NCI-H2227 treated with DMSO at 0.1 percent for 48 hours (cell line): ENCODE results near the gene NPDC1.
"Not testable (repeated sequence)": the region's sequence is repeated elsewhere in the genome, so short reads cannot be mapped to it uniquely, and the experiment has no call there.

Experiments used
- DNase-seq: peaks from one replicate; lab custom pipeline; 2025; lab: John Stamatoyannopoulos, UW

NPDC1 gene

DNA sequence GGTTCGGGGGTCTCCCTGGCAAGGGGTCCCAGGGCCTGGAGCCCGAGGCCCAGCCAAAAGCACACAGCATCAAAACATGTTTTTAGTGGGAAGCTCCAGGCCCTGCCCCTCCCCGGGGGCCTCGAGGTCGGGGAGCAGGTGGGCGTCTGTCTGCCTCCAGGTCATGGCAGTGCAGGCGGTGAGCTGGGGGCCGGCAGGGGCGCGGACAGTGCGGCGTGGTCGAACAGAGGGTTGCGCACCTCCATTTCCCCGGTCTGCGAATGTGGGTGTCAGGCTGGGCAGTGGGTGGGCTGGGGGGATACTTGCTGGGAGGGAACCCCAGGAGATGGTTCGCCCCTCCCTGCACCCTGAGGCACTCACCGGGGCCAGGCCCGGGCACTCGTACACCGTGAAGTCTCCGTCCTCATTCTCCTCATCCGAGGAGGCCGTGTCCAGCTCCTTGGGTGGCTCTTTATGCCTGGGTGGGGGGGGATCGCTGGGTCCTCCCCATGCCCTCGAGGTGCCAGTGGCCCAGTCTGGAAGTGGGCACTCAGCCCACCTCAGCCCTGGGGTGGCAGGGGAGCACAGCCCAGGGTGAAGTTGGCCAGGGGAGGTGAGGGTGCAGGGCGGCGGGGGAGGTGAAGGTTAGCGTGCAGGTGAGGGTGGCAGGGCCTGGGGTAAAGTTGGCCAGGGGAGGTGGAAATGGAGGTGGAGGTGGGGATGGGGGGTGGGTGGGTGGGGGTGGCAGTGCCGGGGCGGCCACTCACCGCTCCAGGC lies 6.2 kb downstream of the NPDC1 start:
- no peak for DNase-seq

DNA sequence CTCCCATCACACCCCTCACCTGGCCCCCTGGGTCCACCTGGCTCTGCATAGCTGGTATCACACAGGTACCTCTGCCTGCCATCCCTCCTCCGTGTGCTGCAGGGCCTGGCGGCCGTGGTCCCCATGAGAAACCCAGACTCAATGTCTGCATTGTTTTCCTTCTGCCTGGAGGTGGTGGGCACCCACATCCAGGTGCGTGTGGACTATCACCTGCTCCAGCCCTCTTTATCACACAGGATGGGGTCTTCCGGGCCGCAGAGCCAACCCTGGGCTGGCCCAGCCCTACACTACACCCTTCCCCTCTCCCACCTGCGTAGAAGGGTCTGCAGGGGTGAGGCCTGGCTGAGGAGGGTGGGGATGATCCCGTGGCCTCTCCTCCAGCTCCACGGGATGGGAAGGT lies 7.1 kb downstream of the NPDC1 start:
- DNase-seq = no peak

DNA sequence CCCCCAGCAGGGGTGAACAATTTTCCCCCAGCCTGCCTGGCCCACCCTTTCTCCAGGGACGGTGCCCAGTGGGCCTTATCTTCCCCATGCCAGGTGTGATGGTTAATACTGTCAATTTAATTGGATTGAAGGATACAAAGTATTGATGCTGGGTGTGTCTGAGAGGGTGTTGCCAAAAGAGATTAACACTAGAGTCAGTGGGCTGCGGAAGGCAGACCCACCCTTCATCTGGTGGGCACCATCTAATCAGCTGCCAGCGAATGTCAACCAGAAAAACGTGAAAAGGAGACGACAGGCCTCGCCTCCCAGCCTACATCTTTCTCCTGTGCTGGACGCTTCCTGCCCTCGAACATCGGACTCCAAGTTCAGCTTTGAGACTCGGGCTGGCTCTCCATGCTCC lies 8.5 kb downstream of the NPDC1 start:
- DNase-seq = no peak

DNA sequence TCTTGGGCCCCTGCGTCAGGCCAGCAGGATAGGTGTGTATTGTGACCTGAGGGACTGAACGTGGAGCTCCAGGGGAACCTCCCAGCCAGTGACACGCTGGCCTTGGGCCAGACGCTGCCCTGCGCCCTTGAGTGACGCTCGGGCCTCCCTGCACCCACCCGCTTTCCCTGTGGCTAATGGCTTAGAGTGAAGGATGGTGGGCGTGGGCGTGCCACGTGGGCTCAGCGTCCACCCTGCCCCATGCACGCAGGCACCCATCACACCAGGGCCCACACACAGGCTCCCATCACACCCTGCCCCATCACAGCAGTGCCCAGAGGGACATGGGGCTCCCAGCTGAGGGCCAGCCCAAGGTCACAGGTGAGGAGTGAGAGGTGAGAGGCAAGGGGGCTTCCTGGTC lies 8.9 kb downstream of the NPDC1 start:
- DNase-seq = no peak

DNA sequence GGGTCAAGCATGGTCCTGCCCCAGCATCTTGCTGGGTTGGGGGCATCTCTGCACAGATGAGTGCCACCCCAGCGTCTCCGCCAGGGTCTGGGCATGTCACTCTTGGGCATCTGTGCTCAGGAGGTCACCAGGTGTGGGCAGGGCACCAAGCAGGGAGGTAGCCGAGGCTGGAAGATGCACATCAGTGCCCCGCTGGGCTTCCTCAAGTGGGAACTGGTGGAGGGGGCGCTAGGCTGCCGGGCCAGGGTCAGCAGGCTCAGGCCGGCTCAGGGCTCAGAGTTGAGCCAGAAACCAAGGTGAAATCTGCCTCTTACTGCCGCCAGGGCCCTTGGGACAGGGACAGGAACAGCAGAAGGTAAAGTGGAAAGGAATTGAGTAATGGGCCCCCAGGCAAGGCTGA lies 10.0 kb downstream of the NPDC1 start:
- no peak for DNase-seq

DNA sequence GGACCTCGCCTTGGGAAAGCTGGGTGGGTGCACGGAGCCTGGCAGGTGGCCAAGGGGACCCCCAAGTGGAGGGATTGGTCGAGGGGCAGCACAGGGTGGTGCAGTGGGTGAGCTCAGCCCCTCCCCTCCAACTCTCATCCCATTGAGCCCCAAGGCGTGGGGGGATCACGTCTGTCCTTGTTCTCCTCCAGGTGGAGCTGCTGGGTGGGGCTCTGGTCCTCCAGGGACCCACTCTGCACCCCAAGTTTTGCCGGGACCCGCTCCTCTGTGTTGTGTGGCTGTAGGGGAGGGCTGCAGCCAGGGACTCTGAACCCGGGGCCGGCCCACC lies 10.5 kb downstream of the NPDC1 start:
- no peak for DNase-seq

DNA sequence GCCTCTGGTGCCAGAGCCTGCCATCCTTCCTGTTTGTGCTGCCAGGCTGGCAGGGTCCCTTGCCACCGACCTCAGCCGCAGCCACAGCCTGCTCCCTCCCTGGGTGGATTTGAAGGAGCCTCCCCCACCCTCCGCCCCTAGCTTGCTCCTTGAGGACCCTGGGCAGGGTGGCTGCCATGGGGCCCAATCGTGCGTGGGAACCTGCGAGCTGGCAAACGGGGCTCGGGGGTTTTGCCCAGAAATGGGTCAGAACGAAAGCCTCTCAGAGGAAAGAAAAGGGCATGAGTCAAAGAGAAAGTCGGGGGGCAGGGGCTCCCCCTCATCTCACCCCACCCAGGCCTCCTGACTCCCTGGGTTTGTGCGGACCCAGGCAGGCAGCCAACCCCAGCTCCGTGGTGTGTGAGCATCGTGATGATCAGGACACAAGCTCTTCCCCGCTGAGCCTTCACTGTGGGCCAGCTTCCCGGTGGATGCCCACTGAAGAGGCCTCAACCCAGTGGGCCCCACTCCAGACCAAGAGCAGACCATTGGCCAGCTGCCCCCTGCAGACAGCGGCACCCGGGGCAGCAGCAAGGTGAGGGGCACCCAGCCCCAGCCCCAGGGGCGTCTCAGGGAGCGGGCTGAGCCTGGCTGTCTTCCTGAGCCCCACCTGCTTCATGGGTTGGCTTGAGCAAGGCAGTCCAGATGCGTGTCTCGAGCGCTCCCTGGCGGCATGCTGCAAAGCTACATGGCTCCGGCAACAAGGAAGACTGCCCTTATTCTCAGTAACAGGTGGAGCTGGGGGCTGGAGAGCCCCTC lies 11.1 kb downstream of the NPDC1 start:
- DNase-seq = peak; percentile 69

DNA sequence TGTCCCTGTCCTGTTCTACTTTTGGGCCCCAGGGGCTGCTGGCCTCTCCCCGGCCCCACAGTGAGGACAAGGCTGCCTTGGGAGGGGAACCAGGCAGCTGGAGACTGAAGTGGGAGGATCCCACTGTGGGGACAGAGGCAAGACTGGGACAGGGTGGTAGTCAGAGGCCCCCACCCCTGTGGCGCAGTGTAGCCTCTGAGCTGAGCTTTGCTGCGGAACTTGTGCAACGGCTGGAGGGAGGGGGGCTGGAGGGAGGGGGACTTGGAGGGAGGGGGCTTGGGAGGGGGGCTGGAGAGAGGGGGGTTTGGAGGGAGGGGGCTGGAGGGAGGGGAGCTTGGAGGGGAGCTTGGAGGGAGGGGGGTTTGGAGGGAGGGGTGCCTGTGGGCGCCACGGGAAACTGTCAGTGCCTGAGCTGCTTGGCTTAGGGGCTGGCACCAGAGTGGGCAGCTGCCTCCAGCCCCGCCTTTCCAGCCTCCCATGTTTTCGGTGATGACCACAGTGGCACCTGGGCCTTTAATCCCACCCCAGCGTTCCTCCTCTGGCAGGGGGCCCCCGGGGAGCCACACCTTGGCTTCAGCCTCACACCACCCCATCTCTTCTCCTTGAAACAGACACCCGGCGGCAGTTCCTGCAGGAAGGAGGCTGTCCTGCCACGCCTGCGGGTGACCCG lies 11.8 kb downstream of the NPDC1 start:
- no peak for DNase-seq

DNA sequence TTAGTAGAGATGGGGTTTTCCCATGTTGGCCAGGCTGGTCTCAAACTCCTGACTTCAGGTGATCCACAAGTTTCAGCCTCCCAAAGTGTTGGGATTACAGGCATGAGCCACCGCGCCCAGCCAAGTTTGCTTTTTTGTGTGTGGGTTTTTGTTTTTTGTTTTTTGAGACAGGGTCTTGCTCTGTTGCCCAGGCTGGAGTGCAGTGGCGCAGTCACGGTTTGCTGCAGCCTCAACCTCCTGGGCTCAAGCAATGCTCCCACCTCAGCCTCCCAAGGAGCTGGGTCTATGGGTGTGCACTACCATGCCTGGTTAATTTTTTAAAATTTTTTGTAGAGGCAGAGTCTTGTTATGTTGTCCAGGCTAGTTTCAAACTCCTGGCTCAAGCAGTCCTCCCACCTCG lies 12.5 kb downstream of the NPDC1 start:
- not testable (repeated sequence) for DNase-seq

DNA sequence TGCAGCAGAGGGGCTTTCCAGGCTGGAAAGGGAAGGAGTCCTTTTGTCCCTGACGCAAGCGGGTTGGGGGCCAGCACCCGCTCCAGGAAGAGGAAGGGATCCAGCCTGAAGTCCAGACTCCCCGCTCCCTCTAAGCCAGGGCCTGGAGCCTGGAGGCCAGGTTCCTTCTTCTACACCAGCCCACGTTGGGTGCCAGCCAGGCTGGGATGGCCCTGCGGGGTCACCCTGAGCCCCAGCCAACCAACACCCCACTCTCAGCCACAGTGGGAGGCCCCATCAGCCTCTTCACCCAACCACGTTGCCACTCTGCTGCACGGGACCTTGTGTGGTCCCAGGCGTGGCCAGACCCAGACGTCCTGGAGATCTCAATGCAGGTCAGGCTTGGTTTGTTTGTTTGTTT lies 13.1 kb downstream of the NPDC1 start:
- DNase-seq = no peak

DNA sequence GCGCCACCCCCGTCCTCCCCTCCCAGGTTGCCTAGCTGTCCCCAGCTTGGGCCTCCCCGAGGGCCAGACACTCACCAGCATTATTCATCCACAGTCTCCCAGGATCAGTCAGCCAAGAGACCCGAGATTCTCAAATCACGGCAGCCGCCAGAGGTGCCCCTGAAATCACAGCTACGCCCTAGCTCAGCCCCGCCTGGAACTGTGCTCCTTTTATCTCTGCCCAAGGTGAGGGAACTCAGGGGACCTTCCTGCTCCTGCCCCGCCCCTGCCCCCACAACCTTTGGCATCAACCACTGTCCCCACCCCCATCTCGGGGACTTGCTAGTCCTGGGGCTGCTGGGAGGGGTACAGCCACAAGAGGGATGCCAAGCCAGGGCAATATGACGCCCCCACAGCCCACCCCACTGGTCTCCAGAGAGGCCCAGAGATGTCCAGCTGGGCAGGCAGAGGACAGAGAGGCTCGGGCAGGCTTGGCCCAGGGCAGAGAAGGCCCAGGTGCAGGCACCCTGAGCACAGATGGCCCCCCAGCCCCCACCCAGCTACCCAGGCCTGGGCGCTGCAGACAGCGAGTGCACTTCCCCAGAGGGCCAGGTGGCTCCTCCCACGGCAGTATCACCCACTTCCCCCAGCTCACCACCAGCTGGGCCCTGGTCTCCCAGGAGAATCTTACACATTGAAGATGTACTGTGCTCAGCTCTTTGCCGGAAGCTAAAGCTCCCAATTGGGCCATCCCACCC lies 13.9 kb downstream of the NPDC1 start, which contains the start of gene FUT7:
FUT7 (minus strand) TSS at position 185 of the 737 bp plus-strand sequence; CDS start at position 88, 97 bp downstream.
- DNase-seq = no peak

DNA sequence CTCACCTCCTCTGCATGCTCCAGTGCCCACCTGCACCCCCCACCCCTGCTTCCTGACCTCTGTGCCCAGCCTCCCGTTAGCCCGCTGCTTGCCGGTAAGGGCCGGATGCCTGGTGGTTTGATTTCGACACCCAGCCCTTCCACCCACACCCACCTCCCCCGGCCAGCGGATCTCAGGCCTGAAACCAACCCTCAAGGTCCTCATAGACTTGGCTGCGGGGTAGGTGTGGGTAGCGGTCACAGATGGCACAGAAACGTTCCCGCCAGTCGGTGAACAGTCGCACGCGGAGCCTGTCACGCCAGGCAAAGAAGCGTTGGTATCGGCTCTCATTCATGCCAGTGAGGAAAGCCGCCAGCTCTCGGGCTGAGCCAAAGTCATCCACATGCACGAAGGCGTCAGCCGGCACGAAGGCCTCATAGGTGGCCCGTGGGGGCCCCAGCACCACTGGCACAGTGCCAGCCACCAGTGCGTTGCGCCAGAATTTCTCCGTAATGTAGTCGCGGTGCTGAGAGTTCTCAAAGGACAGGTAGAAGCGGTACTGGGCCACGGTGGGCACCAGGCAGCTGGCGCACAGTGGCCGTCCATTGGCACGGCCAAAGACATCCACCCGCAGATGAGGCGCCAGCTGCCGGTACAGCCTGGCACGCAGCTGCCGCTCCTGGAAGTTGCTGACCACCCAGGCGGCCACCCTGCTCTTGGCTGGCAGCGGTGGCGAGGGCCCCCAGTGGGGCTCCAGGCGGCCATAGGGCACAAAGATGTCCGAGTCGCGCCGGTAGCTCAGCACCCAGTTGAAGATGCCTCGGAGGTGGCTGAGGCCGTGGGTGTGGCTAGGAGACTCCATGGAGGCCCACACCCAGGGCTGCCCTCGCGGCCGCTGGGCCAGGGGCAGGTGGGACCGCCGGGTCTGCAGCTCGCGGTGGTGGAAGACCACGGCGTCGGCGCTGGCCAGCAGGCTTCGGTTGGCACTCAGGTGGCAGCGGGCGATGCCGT lies 15.1 kb downstream of the NPDC1 start:
- no peak for DNase-seq

DNA sequence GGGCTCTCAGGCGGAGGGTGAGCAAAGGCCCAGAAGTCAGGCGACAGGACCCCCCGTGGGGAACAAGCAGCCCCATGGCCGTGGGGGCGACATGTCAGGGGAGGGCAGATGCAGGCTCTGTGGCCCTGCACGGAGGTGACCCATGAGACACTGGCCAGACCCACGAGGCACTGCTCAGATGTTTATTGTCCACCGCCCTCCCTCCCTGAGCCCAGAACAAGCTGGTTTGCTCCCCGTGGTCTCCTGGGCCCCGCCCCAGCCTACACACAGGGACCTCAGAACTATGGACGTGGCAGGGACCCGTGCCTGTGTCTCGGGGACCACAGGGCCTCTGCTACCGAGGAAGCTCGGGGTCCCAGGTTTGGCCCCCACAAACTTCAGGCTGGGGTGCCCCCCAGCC lies 16.0 kb downstream of the NPDC1 start:
- no peak for DNase-seq

DNA sequence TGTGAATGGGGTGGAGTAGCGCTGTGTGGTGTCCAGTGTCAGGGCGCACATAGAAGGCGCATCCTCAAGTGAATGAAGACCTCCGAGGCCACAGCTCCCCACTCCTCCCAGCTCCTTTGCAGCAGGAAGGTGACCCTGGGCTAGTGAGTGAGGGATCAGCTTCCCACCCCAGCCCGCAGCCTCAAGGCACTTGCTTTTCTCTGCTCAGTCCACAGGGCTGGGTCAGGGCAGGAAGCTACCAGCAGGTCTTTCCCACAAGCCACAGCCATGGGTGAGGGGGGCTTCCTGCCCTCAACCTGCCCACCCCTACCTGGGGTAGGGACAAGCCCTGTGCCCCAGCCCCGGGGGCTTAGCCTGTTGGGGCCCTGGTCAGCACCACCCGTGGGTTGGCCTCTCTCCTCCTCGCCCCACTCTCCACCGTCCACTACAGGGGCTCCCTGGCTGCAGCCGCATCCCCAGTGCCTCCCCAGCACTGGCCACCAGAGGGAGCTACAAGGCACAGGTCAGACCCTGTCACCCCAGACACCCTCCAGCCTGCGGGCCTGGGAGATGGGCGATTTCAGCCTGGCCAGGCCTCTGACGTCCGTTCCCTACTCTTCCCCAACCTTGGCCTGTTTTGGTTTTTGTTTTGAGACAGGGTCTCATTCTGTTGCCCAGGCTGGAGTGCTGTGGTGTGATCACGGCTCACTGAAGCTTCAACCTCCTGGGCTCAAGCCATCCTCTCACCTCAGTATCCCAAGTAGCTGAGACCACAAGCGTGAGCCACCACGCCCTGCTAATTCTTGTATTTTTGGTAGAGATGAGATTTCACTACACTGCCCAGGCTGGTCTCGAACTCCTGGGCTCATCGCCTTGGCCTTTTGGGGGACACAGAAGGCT lies 16.7 kb downstream of the NPDC1 start:
- DNase-seq = peak; percentile 8

DNA sequence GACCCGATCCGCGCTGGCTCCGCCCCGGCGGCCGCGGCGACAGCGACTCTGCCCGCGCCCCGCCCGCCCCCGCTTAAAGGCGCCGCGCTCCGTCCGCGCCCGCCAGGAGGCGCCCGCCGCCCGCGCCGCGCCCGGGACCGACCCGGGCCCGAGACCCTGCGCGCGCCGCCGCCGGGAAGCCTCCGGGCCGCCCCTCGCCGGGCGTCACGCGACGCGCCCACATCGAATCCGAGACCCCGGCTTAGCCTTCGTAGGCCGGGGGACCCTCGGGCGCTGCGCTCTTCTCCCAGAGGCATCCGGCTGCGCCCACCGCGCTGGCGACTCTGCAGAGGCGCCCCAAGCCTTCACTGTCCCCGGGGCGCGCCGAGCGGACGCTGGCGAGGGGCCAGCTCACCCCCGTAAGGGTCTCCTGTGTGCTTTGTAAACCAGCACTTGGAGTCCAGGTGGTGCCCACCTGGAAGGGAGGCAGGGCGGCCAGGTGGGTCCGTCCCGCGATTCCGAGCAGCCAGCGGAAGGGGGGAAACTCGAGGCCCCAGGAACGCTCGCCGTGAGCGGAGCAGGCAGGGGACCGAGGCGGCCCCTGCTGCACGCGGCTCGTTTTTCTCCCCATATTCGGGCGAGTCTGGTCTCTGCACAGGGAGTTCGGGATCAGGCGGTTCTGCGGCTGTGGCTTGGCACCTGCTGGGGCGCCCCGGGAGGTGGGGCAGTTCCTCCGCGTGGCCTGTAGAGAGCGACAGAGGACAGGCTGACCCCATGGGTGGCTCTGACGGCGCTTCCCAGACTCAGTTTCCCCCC lies 17.5 kb downstream of the NPDC1 start:
- DNase-seq = peak; percentile 18

DNA sequence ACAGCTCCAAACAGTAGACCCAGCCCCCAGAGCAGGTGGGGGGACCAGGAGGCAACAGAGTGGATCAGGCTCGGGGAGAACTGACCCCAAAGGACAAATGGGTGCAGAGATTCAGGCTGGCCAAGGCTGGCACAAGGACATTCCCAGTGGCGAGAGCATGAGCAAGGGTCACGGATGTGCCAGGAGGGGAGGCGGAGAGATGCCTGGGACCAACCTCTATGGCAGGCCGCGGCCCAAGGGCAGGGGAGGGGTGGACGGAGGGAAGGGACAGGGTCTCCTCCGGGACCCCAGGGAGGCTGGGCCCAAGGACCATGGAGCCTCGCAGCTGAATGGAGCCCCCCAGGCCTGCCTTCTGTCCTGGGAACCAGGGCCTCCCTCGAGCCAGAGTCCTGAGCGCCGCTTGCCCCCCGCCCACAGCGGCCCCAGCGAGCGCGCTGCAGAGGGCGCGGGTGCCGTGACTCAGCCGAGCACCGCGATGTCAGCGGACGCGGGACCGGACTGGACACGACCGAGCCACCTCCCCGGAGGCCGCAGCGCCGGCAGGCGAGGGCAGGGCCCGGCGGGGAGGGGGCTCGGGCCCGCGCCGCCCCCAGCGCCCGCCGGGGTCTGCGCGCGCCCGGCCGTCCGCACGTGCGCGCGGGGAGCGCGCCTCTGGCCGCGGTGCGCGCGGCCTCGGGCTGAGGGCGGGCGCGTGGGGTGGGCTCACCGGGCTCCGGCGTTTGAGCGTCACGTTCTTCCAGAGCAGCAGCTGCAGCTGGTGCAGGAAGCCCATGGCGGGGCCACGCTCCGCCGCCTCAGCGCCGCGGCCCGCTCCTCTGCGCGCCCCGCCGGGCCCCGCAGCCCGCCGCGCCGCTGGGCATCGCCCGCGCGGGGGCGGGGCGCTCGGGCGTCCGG lies 18.4 kb downstream of the NPDC1 start, which contains the start of gene ABCA2:
ABCA2 (minus strand) TSS at position 869 of the 894 bp plus-strand sequence; CDS start at position 772, 97 bp downstream.
- peak; percentile 4 for DNase-seq

DNA sequence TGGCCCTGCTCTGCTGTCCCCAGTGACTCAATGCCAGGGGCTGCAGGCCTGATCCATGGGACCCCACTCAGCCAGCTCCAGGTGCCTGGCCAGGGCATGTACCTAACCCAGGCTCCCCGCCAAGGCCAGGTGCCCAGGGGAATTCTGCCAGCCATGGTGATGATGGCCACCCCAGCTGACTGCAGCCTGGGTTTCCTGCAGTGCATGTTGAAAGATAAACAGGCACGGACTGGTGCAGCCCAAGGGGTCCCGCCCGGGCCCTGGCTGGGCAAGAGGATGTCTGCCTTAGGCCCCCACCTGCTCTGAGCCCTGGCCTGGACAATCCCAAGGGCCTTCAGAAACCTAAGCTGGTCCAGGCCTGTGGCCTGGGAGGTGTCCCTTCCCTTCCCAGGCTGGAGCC lies 19.1 kb downstream of the NPDC1 start:
- DNase-seq = no peak

DNA sequence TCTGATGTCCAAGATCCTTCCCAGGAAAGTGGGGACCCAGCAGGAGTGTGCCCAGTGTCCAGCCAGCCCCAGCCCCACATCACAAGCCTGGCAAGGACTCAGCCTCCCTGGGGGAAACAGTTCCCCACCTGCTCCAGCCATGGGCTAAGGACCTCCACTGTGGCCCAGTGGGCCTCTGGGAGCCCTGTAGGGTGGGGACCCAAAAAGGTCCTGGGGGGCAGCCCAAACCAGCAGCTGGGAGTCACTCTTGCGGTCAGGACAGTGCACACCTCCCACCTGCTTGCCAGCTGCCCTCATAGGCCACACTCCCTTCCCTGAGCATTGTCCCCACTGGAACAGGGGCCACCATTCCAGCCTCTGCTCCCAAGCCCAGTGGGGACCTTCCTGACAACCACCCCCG lies 19.6 kb downstream of the NPDC1 start:
- DNase-seq = no peak
